ENCODE results near the gene SOX11.

DNA sequence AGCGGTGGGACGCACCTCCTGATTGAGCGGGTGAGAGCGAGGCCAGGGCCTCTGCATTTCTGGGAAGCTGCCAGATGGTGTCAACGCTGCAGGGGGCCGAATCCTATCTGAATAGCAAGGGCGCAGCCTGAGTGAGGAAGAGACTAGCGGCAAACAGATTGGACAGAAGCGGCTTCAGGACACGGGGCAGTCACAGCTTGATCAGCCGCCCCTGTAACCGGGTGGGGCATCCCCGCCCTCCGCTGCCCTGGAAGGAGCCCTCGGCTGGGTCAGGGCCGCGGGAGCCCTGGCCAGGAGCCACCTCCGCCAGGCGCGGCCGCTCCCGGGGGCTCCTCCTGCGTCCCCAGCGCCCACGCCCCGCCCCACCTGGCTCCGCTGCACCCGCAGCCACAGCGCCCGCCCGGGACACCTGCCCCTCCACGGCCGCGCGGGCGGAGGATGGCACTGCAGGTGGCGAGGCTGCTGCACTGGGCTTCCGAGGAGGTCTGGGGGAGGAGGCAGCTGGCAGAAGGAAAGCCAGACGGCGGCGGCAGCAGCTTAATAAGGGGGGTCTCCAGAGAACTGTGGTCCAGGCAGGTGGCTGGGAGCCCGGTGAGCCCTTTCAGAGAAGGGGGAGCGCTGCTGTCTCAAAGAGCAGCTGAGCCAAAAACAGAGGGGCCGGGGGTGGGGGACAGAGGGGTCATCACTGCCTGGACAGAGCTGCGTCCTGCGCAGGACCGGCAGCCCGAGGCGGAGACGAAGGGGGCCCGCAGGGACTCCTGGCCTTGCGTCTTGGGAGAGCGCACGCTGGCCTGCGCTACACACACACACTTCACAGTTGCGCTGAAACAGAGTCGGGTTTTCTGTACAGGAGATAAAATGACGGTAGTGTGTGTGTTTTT lies 18.8 kb upstream of the SOX11 start:
- TF ChIP-seq, protein P1, sequence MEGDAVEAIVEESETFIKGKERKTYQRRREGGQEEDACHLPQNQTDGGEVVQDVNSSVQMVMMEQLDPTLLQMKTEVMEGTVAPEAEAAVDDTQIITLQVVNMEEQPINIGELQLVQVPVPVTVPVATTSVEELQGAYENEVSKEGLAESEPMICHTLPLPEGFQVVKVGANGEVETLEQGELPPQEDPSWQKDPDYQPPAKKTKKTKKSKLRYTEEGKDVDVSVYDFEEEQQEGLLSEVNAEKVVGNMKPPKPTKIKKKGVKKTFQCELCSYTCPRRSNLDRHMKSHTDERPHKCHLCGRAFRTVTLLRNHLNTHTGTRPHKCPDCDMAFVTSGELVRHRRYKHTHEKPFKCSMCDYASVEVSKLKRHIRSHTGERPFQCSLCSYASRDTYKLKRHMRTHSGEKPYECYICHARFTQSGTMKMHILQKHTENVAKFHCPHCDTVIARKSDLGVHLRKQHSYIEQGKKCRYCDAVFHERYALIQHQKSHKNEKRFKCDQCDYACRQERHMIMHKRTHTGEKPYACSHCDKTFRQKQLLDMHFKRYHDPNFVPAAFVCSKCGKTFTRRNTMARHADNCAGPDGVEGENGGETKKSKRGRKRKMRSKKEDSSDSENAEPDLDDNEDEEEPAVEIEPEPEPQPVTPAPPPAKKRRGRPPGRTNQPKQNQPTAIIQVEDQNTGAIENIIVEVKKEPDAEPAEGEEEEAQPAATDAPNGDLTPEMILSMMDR (IDR thresholded peaks at IDR 0.05): no peak
- TF ChIP-seq POLR2A (IDR thresholded peaks at IDR 0.05): no peak

Measured in vagina (tissue), 2 donors.